GM23248 (cell line): ENCODE measurements around the gene PISD.

Experiments
- EZH2 ChIP-seq: fragments of 200-600 bp; sonication (generic); IDR thresholded peaks from 2 replicates; pipeline ENCODE4 v1.6.1; 2018; ENCODE audit warnings: antibody characterized with exemption, mild to moderate bottlenecking; ENCODE audit not compliant: insufficient read depth, poor library complexity, severe bottlenecking
- EZH2phosphoT487 ChIP-seq: fragments of 200-600 bp; sonication (generic); IDR thresholded peaks from 2 replicates; pipeline ENCODE4 v1.6.1; 2018; ENCODE audit warnings: antibody characterized with exemption, moderate library complexity, mild to moderate bottlenecking, low read depth; ENCODE audit not compliant: insufficient read depth

GRCh38 chr22:31662668-31663037 lies 638 bp upstream of the PISD start:
- no peak for TF ChIP-seq EZH2phosphoT487
- no peak for TF ChIP-seq EZH2
